CD4-positive, alpha-beta T cell treated with Interleukin-12 subunit alpha and Interleukin-12 subunit beta, for 1 hour (primary cell): ENCODE measurements around the gene SCRN1.

ENCODE experiments used
- DNase-seq: peaks from one replicate; pipeline ENCODE4 v3.0.0-alpha.2; 2020

Gene SCRN1

GRCh38 chr7:29886827-29887226 lies 102.8 kb downstream of the SCRN1 start:
- no peak for DNase-seq

- no peak for DNase-seq
These were observed 104.0 kb downstream of the SCRN1 start for GRCh38 chr7:29885626-29886025.

GRCh38 chr7:29884399-29885272 lies 105.0 kb downstream of the SCRN1 start:
- no peak for DNase-seq

GRCh38 chr7:29883462-29884398 lies 105.9 kb downstream of the SCRN1 start:
- DNase-seq = no peak

GRCh38 chr7:29882481-29882880 lies 107.1 kb downstream of the SCRN1 start:
- no peak for DNase-seq

- DNase-seq = no peak
These were observed 107.9 kb downstream of the SCRN1 start for GRCh38 chr7:29881724-29882123.

- DNase-seq = no peak
These were observed 110.0 kb downstream of the SCRN1 start for GRCh38 chr7:29879609-29880008.

- peak; percentile 36 for DNase-seq
These were observed 111.4 kb downstream of the SCRN1 start for GRCh38 chr7:29878081-29878688.

- no peak for DNase-seq
These were observed 112.4 kb downstream of the SCRN1 start for GRCh38 chr7:29877196-29877595.

GRCh38 chr7:29875741-29876140 lies 113.9 kb downstream of the SCRN1 start:
- DNase-seq = no peak

GRCh38 chr7:29873644-29874294 lies 115.8 kb downstream of the SCRN1 start:
- DNase-seq = no peak

- no peak for DNase-seq
These were observed 117.7 kb downstream of the SCRN1 start for GRCh38 chr7:29871787-29872398.
